DND-41 (cell line): ENCODE measurements around the gene C1orf56.

Experiments used
- ATAC-seq: fragments of 200-7000 bp; cut with Tn5 transposase; 3 replicates; pipeline ENCODE4 v1.9.1; 2021; ENCODE audit warnings: low read depth; ENCODE audit not compliant: insufficient read depth
- DNase-seq: peaks from one replicate; pipeline ENCODE4 v3.0.0-alpha.2; 2020
- H2AFZ ChIP-seq: 2 replicates; pipeline ENCODE4 v1.6.0; 2012; ENCODE audit warnings: low read depth, low read length
- H3K27ac ChIP-seq: 2 replicates; pipeline ENCODE4 v1.5.1; 2012; ENCODE audit warnings: low read length, inconsistent platforms
- H3K27me3 ChIP-seq: fragments of 200-600 bp; sonication (generic); 2 replicates; pipeline ENCODE4 v1.6.0; 2012; ENCODE audit warnings: low read length, mild to moderate bottlenecking, inconsistent platforms; ENCODE audit not compliant: insufficient read depth, poor library complexity
- H3K36me3 ChIP-seq: 2 replicates; pipeline ENCODE4 v1.5.1; 2012; ENCODE audit warnings: low read length, inconsistent platforms; ENCODE audit not compliant: insufficient read depth
- H3K4me1 ChIP-seq: 2 replicates; pipeline ENCODE4 v1.5.1; 2012; ENCODE audit warnings: mild to moderate bottlenecking, low read length; ENCODE audit not compliant: insufficient read depth
- H3K4me2 ChIP-seq: 2 replicates; pipeline ENCODE4 v1.6.0; 2012; ENCODE audit warnings: mild to moderate bottlenecking, moderate library complexity, low read length, inconsistent platforms; ENCODE audit not compliant: insufficient read depth
- H3K4me3 ChIP-seq, 2 experiments: fragments of 200-600 bp in 1 of 2; shearing (Covaris generic) in 1 of 2; 2 replicates each; pipeline ENCODE4 v1.5.1; 2012 to 2016; ENCODE audit warnings: inconsistent platforms in 2 of 2, low read length in 2 of 2, mild to moderate bottlenecking in 2 of 2, low read depth in 1 of 2, moderate library complexity in 1 of 2
- H3K79me2 ChIP-seq: 2 replicates; pipeline ENCODE4 v1.6.0; 2012; ENCODE audit warnings: low read length, inconsistent platforms; ENCODE audit not compliant: insufficient read depth
- H3K9ac ChIP-seq: 2 replicates; pipeline ENCODE4 v1.6.0; 2012; ENCODE audit warnings: low read depth, mild to moderate bottlenecking, inconsistent platforms, low read length, moderate library complexity
- H3K9me3 ChIP-seq: 2 replicates; pipeline ENCODE4 v1.5.1; 2012; ENCODE audit warnings: low read length, moderate library complexity, mild to moderate bottlenecking, inconsistent platforms; ENCODE audit not compliant: insufficient read depth, severe bottlenecking
- H4K20me1 ChIP-seq: 2 replicates; pipeline ENCODE4 v1.6.0; 2012; ENCODE audit warnings: low read length; ENCODE audit not compliant: insufficient read depth
- EZH2 ChIP-seq: IDR thresholded peaks from 3 replicates; pipeline ENCODE4 v1.6.1; 2012; ENCODE audit warnings: borderline replicate concordance, low read depth, mild to moderate bottlenecking, moderate library complexity, low read length, inconsistent platforms; ENCODE audit not compliant: severe bottlenecking
- TF ChIP-seq, protein P1 (sequence below): IDR thresholded peaks from 2 replicates; pipeline ENCODE4 v1.5.1; 2012; ENCODE audit warnings: borderline replicate concordance, low read length, moderate library complexity, mild to moderate bottlenecking; ENCODE audit not compliant: poor library complexity, severe bottlenecking; ENCODE audit errors: extremely low read depth

The C1orf56 gene

DNA sequence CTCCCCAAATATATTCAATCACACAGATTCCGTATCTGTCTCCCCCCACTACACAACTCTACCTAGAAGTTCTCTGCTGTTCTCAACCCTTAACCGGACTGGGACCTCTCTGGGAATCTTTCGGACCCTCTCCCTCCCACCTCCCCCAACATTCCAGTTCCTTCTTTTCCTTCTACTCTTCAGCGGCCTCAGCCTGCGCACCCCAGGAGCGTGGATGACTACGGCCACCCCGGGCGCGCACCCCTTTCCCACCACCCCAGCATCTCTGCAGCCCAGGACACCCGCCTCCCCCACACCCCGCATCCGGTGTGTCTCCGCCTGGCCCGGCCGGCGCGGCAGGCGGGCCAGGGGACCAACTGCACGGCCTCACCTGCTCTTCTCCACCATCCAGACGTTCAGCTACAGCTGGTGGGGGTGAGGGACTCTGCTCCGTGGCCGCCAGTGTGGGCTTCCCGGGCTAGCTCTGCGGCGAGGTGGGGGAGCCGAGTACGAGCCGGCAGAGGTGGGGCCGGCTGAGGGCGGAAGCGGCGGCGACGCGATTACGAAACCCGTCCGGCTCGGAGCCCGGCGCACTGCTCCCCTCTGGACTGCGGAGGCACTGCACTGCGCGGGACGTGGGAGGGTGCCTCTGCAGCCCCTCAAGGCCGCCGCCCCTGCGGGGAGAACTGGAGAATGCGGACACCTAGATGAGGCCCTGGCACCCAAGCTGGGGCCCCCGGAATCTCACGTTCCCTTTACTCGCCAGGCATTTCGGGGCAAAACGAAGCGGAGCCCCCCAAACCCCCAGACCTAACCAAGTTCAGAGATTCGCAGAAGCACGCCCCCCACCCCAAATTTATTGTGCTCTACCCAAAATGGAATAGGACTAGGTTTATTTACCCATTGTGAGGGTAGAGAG, 11.8 kb downstream of the C1orf56 start, which contains the start of gene CDC42SE1:
Gene CDC42SE1, minus strand, starts transcription at position 514 of the 898 bp plus-strand sequence. CDS start 3,892 bp downstream, outside the sequence.
- H3K4me1 ChIP-seq = peaks cover 70% of the 10 kb centered on the region
- peaks cover 88% of the 10 kb centered on the region for H3K79me2 ChIP-seq
- peak; percentile 87 for ATAC-seq
- TF ChIP-seq EZH2 = no peak
- TF ChIP-seq, protein P1, sequence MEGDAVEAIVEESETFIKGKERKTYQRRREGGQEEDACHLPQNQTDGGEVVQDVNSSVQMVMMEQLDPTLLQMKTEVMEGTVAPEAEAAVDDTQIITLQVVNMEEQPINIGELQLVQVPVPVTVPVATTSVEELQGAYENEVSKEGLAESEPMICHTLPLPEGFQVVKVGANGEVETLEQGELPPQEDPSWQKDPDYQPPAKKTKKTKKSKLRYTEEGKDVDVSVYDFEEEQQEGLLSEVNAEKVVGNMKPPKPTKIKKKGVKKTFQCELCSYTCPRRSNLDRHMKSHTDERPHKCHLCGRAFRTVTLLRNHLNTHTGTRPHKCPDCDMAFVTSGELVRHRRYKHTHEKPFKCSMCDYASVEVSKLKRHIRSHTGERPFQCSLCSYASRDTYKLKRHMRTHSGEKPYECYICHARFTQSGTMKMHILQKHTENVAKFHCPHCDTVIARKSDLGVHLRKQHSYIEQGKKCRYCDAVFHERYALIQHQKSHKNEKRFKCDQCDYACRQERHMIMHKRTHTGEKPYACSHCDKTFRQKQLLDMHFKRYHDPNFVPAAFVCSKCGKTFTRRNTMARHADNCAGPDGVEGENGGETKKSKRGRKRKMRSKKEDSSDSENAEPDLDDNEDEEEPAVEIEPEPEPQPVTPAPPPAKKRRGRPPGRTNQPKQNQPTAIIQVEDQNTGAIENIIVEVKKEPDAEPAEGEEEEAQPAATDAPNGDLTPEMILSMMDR = peak; percentile 85
- no peaks in the 10 kb centered on the region for H3K27me3 ChIP-seq
- peaks cover 25% of the 10 kb centered on the region for H4K20me1 ChIP-seq
- H3K9ac ChIP-seq = peak within 1 kb of the TSS; percentile 89
- peak within 1 kb of the TSS; percentile 57 to 92 for H3K4me3 ChIP-seq
- H3K4me2 ChIP-seq = peak within 1 kb of the TSS; percentile 79
- H3K36me3 ChIP-seq = peaks cover 44% of the 10 kb centered on the region
- H3K9me3 ChIP-seq = no peaks in the 10 kb centered on the region
- H3K27ac ChIP-seq = peak within 1 kb of the TSS; percentile 94
- peak; percentile 91 for DNase-seq
- peak within 1 kb of the TSS; percentile 93 for H2AFZ ChIP-seq

DNA sequence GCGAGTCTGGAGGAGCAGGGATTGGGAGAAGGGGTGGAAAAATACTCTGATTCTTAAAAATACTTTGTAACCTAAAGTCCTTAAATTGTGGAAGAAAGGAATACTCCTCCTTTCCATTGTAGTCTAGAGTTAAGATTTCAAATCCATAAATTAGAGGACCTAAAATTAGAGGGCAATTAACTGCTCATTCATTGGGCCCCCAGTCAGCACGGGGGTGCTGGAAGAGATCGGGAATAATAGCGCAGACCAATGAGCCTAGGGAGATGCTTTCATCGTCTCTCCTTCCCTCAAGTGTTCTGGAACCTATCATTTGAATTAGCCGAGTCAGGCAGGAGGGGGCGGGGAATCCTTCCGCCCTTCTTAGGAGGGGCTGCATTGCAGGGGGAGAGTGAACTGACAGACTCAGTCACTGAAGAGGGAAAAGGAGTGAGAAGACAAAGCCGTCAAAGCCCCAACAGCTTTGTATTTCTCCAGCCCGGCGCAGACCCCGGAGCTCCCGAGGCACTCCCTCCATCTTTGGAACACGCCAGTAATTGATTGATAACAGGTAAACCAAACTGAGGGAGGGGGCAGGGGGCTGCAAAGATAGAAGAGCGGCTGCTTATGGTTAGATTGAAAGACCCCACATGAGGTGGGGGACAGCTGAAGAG, 12.6 kb downstream of the C1orf56 start, which contains the start of gene MLLT11:
Gene MLLT11, plus strand, starts transcription at position 391 of the 650 bp plus-strand sequence. CDS start 6,828 bp downstream, outside the sequence.
- peaks cover 26% of the 10 kb centered on the region for H4K20me1 ChIP-seq
- H3K4me3 ChIP-seq = peak within 1 kb of the TSS; percentile 57 to 92
- H3K27me3 ChIP-seq = no peaks in the 10 kb centered on the region
- H2AFZ ChIP-seq = peak within 1 kb of the TSS; percentile 93
- H3K9me3 ChIP-seq = no peaks in the 10 kb centered on the region
- peak within 1 kb of the TSS; percentile 89 for H3K9ac ChIP-seq
- peaks cover 96% of the 10 kb centered on the region for H3K79me2 ChIP-seq
- ATAC-seq (peak; percentile 66), DNase-seq (peak; percentile 91)
- H3K27ac ChIP-seq = peak within 1 kb of the TSS; percentile 94
- H3K4me1 ChIP-seq = peaks cover 78% of the 10 kb centered on the region
- H3K36me3 ChIP-seq = peaks cover 40% of the 10 kb centered on the region
- no peak for TF ChIP-seq EZH2
- TF ChIP-seq, protein P1 = no peak
- peak within 1 kb of the TSS; percentile 79 for H3K4me2 ChIP-seq

DNA sequence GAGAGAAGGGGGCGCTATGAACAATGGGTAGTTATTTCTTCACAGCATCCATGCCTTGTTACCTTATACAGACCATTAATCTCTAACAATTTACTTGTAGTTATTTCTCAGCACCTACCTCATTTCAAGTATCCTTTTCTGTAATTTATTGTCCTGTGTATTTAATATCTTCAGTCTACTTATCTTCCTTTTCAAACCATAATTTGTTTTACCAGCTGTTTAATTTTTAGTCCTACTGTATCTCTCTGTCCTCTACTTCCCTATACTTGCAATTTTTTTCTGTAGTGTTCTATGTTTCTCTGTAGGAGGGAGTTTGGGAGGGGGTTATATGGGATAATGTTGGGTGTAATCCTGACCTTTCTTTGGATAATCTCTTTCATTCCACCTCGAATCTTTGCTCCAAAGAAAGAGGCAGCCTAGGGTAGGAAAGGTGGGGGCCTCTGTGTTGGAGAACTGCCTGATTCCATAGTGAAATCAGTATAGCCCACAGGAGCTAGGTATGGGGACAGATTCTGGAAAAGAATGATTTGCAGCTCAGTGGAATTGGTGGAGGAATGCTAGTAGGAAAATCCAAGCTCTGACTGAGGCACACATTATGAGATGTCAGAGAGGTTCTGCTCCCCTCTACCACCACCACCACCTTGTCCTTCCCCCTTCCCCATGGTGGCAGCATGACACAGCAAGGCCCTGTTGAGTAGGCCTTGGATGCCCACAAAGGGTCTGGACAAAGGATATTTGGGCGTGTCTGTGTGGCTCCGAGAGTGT, 13.3 kb downstream of the C1orf56 start:
- TF ChIP-seq, protein P1 = peak; percentile 21
- TF ChIP-seq EZH2 = no peak
- H3K4me3 ChIP-seq = peak overlapping the region; percentile 57 to 92
- H4K20me1 ChIP-seq = peaks cover 19% of the 10 kb centered on the region
- peak overlapping the region; percentile 93 for H2AFZ ChIP-seq
- H3K27me3 ChIP-seq = no peaks in the 10 kb centered on the region
- DNase-seq = peak; percentile 62
- ATAC-seq = peak; percentile 21
- peaks cover 83% of the 10 kb centered on the region for H3K4me1 ChIP-seq
- H3K9ac ChIP-seq = peak overlapping the region; percentile 89
- H3K79me2 ChIP-seq = peaks cover 99% of the 10 kb centered on the region
- peak overlapping the region; percentile 94 for H3K27ac ChIP-seq
- peaks cover 39% of the 10 kb centered on the region for H3K36me3 ChIP-seq
- H3K9me3 ChIP-seq = no peaks in the 10 kb centered on the region
- H3K4me2 ChIP-seq = peak overlapping the region; percentile 79
